Endometrium (tissue), 2 donors: ENCODE data around the gene PMVK.

Experiments
- FAIRE-seq: peaks from 2 replicates; lab custom pipeline; 2012; peaks lifted over from hg19 to GRCh38; lab: Jason Lieb, UNC
- donor health status: control.
- donor health status: control.

Gene PMVK

DNA sequence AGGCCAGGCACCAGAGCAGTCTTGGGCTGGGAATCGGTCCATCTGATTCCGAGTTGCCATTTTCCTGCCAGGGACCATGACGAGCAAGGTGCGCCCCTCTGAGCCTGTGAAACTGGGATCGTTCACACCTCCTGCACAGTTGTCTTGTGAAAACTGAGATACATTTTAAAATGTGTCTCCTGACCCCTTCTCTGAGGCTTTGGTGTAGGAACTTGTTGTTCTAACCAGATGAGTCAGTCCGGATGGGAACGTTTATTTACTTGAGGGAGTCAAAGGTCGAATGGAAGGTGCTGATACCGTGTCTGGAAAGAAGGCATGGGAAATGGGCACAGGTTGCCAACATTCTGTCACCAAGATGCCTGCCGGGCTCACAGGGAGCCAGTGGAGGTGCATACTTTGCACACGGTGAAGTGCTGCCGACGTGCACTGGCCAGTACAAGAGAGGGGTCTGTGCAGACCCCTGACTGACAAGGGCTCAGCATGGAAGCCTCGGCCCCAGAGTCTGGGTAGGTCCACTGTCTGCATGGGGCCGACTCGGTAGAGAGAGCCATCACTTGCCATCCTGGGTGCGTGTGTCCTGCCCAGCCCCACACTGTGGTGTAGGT is 59.0 kb downstream of the PMVK start:
- no peak for FAIRE-seq

DNA sequence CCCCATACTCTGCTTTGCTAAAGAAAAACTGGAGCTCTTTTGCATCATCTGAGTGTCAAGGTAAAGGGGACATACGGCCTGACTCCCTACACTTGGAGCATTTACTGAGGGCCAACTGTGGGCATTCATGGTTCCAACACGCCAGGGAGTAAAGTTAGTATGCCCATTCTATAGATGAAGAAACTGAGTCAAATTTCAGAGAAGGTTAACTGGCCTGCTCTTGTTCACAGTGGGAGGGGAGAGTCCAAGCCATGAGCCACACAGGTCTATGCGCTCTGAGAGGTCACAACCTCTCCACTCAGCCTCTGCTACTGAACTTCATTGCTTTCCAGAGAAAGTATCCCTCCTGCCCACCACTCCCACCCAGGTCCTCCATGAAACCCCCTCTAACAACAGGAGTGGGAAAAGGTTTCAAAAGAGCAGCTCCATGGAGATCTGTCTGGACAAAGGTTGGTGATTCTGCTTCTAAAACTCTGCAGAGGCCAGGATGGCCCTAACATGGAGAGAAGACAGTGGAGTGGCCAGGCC is 59.6 kb downstream of the PMVK start:
- FAIRE-seq: no peak
